HL-60 (cell line): ENCODE data around the gene BIN1.

Experiments used
- CTCF ChIP-seq: IDR thresholded peaks from one replicate; pipeline ENCODE4 v1.5.1; 2011; ENCODE audit warnings: low read length, control low read depth, inconsistent platforms; ENCODE audit not compliant: insufficient read depth
- GABPA ChIP-seq: IDR thresholded peaks from 2 replicates; pipeline ENCODE4 v1.6.1; 2012; ENCODE audit warnings: low read depth
- POLR2AphosphoS5 ChIP-seq: IDR thresholded peaks from 2 replicates; pipeline ENCODE4 v1.6.1; 2012; ENCODE audit warnings: low read depth
- REST ChIP-seq: IDR thresholded peaks from 2 replicates; pipeline ENCODE4 v1.6.1; 2012; ENCODE audit warnings: low read depth; ENCODE audit not compliant: insufficient replicate concordance

GRCh38 chr2:127000194-127000593, 106.8 kb downstream of the BIN1 start:
- TF ChIP-seq CTCF (no peak), REST (no peak), GABPA (no peak), POLR2AphosphoS5 (no peak)
